Mucosa of descending colon (tissue), 3 donors: Measurements from ENCODE around the gene NCOR1. TPM values are rescaled to one million over a fixed set of nuclear protein-coding genes. Genes with fewer than 3 reads are reported as not detected.

Source experiments
- ATAC-seq: fragments of 200-7000 bp; cut with Tn5 transposase; one replicate; pipeline ENCODE4 v1.9.1; 2020; ENCODE audit warnings: mild to moderate bottlenecking, moderate library complexity
- DNase-seq, 3 donors: peaks; one replicate each; pipeline ENCODE4 v3.0.0-alpha.2; 2020
- H3K36me3 ChIP-seq: fragments of 200-600 bp; one replicate; pipeline ENCODE4 v1.8.0; 2021; ENCODE audit warnings: low read depth, mild to moderate bottlenecking
- H3K4me1 ChIP-seq: fragments of 200-600 bp; one replicate; pipeline ENCODE4 v1.8.0; 2021; ENCODE audit warnings: low read depth, mild to moderate bottlenecking
- H3K4me3 ChIP-seq: fragments of 200-600 bp; one replicate; pipeline ENCODE4 v1.8.0; 2021; ENCODE audit warnings: mild to moderate bottlenecking
- H3K9me3 ChIP-seq: fragments of 200-600 bp; one replicate; pipeline ENCODE4 v1.8.0; 2021; ENCODE audit warnings: mild to moderate bottlenecking
- intact Hi-C, 2 donors: fragments of 100-400 bp; cut with DNase I in 1 of 2; cut with micrococcal nuclease in 1 of 2; formaldehyde crosslinking; loops; one replicate each; pipeline versions ENCODE4 v1.11.0 to v1.11.1; 2022; cut with DNase I, micrococcal nuclease
- total RNA-seq, 3 donors: library from RNA; stranded (reverse); fragmentation: NEBNext Ultra II Directional in 2 of 3; extraction: Animal tissue kit (Norgen Biotek cat#: 25700) in 2 of 3; gene quantifications; one replicate each; pipeline versions ENCODE4 v1.2.1 to v1.2.4, GENCODE V29; 2021 to 2023
- TF ChIP-seq, protein P1 (sequence below): fragments of 200-600 bp; IDR thresholded peaks from one replicate; pipeline ENCODE4 v1.8.0; 2022; ENCODE audit warnings: antibody characterized with exemption, mild to moderate bottlenecking
- donor health status: DM: no; HTN: no; CAD: no; lungs with moderate emphysema.
- donor health status: DM: no; HTN: no; CAD: no.
- donor health status: DM: no; HTN: yes; CAD: no.

The NCOR1 gene
- total RNA-seq, 3 donors from 2014 or later = 196 to 238 (median 227) TPM

DNA sequence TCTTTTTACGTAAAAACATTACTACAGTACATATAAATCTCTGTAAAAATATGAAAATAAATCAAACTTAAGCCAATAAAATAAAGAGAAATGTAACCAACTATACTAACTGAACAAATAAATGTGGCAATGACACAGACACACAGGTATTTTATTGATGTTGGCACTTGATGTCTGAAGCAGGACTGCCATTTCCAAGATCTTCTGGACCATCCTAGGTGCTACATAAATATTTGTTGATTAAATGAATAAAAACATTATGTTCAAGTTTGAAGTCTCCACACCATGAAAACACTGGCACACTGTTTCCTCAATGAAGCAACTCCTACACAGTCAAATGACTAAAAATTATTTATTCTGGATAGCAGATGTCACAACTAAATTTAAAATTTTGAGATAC is 106.9 kb downstream of the NCOR1 start:
- TF ChIP-seq, protein P1, sequence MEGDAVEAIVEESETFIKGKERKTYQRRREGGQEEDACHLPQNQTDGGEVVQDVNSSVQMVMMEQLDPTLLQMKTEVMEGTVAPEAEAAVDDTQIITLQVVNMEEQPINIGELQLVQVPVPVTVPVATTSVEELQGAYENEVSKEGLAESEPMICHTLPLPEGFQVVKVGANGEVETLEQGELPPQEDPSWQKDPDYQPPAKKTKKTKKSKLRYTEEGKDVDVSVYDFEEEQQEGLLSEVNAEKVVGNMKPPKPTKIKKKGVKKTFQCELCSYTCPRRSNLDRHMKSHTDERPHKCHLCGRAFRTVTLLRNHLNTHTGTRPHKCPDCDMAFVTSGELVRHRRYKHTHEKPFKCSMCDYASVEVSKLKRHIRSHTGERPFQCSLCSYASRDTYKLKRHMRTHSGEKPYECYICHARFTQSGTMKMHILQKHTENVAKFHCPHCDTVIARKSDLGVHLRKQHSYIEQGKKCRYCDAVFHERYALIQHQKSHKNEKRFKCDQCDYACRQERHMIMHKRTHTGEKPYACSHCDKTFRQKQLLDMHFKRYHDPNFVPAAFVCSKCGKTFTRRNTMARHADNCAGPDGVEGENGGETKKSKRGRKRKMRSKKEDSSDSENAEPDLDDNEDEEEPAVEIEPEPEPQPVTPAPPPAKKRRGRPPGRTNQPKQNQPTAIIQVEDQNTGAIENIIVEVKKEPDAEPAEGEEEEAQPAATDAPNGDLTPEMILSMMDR = no peak
- intact Hi-C loops = no loop called here
- H3K9me3 ChIP-seq = no peaks in the 10 kb centered on the region
- H3K4me3 ChIP-seq = no peak overlapping the region
- ATAC-seq (no peak), DNase-seq (no peak)
- H3K36me3 ChIP-seq = no peaks in the 10 kb centered on the region
- no peaks in the 10 kb centered on the region for H3K4me1 ChIP-seq

DNA sequence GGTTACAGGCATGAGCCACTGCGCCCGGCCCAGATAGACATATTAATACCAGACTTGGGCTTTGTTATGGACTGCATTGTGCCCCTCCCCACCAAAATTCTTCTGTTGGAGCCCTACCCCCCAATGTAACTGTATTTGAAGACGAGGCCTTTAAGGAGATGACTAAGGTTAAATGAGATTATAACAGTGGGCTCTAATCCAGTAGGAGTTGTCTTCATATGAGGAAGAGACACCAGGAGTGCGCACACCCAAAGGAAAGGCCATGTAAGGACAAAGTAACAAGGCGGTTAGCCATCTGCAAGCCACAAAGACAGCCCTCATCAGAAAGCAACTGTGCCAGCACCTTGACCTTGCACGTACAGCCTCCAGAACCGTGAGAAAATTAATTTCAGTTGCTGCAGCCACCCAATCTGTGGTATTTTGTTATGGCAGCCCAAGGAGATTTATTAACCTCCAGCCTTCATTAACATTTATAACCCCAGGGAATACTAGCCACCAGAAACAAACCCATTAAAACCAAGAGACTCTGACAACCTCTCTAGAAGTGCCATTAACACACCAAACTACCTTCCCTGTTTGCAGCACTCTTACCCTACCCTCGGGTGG is 108.1 kb downstream of the NCOR1 start:
- intact Hi-C loops = no loop called here
- no peaks in the 10 kb centered on the region for H3K36me3 ChIP-seq

DNA sequence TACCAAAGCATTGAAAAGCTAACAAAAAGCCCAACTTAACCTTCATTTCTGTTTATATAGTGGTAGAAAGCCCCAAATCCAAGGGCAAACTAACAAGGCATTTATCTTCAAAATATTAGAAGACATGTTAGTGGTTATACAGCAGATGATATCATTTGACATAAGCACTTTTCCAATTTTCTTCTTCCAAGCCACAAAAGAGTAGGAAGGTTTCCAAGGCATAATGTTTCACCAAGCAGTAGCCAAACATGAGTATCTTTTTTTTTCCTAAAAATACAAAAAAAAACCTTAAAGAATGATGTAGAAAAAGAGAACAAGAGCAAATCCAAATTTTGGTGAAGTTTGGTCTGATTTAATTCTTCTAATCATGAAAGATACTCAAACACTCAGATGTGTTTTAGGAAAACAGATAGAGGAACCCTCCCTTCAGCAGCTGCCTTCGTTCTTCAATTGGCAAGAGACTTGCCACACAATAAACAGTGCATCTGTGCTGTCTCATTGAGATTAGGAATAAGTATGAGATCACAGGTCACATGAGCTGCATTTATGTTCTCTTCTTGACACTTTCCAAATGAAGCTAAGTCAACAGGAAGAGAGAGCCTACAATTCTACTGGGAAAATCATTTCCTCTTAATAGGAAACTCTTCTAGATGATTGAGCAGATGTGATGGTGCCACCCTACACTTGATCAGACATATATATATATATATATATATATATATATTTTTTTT is 109.0 kb downstream of the NCOR1 start:
- intact Hi-C loops = no loop called here
- ATAC-seq (peak; percentile 56), DNase-seq (peak in 1 of 3 donors; percentile 17)
- Histone ChIP-seq H3K4me1 (no peaks in the 10 kb centered on the region), H3K36me3 (no peaks in the 10 kb centered on the region), H3K9me3 (no peaks in the 10 kb centered on the region), H3K4me3 (no peak overlapping the region)
- TF ChIP-seq, protein P1 = no peak

More for the DNA sequence above, 108.1 kb downstream of the NCOR1 start:
- Histone ChIP-seq H3K4me3 (no peak overlapping the region), H3K4me1 (no peaks in the 10 kb centered on the region), H3K9me3 (no peaks in the 10 kb centered on the region)
- no peak for DNase-seq
- ATAC-seq = no peak
- TF ChIP-seq, protein P1 = no peak

DNA sequence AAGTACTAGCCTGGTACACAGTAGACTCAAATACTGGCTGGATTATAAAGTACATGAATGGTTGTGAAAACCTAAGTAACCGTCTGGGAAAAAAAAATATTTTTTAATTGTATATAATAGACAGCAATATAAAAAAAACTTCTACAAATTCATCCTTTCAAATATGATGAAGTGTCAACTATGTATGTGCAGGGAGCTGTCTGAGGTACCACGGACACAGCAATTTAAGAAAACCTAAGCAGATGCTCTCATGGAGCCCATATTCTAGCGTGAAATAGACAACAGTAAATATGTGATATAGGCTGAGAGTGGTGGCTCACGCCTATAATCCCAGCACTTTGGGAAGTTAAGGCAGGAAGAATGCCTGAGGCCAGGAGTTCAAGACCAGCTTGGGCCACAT is 111.1 kb downstream of the NCOR1 start:
- H3K9me3 ChIP-seq = no peaks in the 10 kb centered on the region
- TF ChIP-seq, protein P1 = no peak
- DNase-seq = no peak
- H3K4me1 ChIP-seq = no peaks in the 10 kb centered on the region
- H3K4me3 ChIP-seq = no peak overlapping the region
- no peak for ATAC-seq
- intact Hi-C loops = no loop called here
- H3K36me3 ChIP-seq = no peaks in the 10 kb centered on the region

DNA sequence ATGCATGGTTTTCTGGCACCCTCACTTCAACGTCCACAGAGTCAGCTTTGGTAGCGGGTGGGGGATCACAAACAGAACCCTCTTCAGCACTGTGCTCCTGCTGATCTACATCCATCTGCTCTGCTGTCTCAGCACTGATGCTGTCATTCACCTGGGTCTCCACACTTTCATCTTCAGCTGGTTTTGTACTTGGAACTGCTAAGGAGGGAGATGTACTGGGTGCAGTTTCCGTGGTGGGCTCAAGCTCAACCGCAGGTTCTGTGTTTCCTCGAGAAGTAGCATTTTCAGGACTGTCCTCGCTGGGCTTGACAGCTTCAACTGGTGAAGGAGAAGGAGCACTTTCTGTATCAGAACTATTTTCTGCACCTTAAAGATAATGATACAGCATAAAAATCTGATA is 113.9 kb downstream of the NCOR1 start:
- ATAC-seq = no peak
- TF ChIP-seq, protein P1 = no peak
- peaks cover 5% of the 10 kb centered on the region for H3K36me3 ChIP-seq
- no peak overlapping the region for H3K4me3 ChIP-seq
- no peak for DNase-seq
- intact Hi-C loops = no loop called here
- no peaks in the 10 kb centered on the region for H3K4me1 ChIP-seq
- H3K9me3 ChIP-seq = no peaks in the 10 kb centered on the region
